ENCODE data around the gene RDH13.

DNA sequence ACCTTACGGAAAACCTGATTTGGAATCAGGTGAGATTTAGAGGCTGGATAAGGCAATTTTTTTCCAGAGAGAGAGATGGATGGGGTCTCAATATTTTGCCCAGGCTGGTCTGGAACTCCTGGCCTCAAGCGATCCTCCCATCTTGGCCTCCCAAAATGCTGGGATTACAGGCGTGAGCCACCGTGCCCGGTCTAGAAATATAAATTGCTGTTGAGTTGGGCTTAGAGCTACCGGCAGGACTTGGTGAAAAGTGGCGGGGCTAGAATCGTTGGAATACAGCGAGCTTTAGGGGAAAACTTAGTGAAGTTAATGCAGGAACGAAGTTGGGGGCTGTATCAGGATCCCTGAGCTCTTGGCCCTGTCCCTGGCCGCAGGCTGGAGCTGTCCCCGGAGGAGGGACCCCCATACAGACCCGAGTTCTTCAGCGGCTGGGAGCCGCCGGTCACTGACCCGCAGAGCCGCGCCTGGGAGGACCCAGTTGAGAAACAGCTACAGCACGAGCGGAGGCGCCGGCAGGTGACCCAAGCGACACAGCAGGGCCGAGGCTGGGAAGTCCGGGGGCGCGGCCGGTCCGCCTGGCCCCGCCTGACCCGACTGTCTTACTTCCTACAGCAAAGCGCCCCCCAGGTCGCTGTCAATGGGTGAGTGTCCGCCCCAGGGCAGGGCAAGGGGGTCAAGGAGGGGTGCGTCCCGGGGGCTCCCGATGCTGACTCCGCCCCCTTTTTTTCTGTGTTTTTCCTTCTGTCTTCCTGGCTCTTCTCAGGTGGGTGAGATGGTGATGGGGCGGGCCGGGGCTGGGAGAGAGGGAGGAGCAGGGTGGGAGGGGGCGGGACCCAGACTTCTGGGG is 20.3 kb upstream of the RDH13 start:
- TF ChIP-seq, protein P1, sequence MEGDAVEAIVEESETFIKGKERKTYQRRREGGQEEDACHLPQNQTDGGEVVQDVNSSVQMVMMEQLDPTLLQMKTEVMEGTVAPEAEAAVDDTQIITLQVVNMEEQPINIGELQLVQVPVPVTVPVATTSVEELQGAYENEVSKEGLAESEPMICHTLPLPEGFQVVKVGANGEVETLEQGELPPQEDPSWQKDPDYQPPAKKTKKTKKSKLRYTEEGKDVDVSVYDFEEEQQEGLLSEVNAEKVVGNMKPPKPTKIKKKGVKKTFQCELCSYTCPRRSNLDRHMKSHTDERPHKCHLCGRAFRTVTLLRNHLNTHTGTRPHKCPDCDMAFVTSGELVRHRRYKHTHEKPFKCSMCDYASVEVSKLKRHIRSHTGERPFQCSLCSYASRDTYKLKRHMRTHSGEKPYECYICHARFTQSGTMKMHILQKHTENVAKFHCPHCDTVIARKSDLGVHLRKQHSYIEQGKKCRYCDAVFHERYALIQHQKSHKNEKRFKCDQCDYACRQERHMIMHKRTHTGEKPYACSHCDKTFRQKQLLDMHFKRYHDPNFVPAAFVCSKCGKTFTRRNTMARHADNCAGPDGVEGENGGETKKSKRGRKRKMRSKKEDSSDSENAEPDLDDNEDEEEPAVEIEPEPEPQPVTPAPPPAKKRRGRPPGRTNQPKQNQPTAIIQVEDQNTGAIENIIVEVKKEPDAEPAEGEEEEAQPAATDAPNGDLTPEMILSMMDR (IDR thresholded peaks at IDR 0.05): no peak
- no peak for TF ChIP-seq ZFX (IDR thresholded peaks at IDR 0.05; ENCODE audit: borderline replicate concordance)
